Measurements from ENCODE around the gene MYD88.
"Not testable (repeated sequence)": the region's sequence is repeated elsewhere in the genome, so short reads cannot be mapped to it uniquely, and the experiment has no call there.

Gene MYD88

DNA sequence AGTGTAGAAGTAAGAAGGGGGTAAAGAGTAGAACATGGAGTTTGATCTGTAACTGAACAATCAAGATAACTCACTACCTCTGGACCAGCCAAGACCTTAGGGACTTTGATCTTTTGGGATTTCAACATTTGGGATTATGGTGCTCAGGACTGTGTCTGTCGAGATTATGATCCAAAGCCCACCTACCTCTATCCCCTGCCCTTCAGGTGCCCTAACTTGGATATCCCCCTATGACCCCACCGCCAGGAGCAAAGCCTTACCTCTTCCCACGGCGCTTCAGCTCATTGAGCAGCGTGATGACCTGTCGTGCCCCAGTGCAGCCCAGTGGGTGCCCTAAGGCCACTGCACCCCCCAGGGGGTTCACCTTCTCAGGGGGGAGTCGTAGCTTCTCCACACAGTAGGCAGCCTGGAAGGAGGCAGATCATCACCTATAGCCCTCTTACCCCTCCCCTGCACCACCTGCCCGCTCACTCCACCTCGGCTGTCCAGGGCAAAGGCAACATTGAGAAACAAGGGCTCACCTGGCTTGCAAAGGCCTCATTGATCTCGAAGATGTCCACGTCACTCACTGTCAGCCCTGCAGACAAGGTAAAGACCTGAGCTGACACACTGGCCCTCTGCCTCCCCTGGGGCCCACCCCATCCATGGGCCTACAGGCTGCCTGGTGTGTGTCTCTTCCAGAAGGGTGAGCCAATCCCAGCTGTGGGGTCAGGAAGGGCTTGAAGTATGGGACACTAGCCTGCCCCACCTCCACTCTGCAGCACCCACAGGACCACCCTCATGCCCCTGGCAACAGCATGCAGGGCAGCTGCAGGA is 12.9 kb upstream of the MYD88 start:
- no peak for TF ChIP-seq POLR2A (IDR thresholded peaks at IDR 0.05; ENCODE audit: low read length)
- no peak for TF ChIP-seq GATA1 (IDR thresholded peaks at IDR 0.05; ENCODE audit: low read depth, low read length)
- no peak for DNase-seq

GRCh38 chr3:38126121-38126892 is 12.2 kb upstream of the MYD88 start:
- DNase-seq = no peak

GRCh38 chr3:38127611-38128302 is 10.7 kb upstream of the MYD88 start:
- TF ChIP-seq POLR2A (IDR thresholded peaks at IDR 0.05; ENCODE audit: low read length) (no peak), GATA1 (IDR thresholded peaks at IDR 0.05; ENCODE audit: low read depth, low read length) (no peak)

More at GRCh38 chr3:38126121-38126892, 12.2 kb upstream of the MYD88 start:
- TF ChIP-seq GATA1 (IDR thresholded peaks at IDR 0.05; ENCODE audit: low read depth, low read length) = no peak
- TF ChIP-seq POLR2A (IDR thresholded peaks at IDR 0.05; ENCODE audit: low read length) = no peak

GRCh38 chr3:38128303-38128655 is 10.2 kb upstream of the MYD88 start:
- TF ChIP-seq GATA1 (IDR thresholded peaks at IDR 0.05; ENCODE audit: low read depth, low read length) = no peak
- no peak for DNase-seq

More at GRCh38 chr3:38127611-38128302, 10.7 kb upstream of the MYD88 start:
- no peak for DNase-seq

DNA sequence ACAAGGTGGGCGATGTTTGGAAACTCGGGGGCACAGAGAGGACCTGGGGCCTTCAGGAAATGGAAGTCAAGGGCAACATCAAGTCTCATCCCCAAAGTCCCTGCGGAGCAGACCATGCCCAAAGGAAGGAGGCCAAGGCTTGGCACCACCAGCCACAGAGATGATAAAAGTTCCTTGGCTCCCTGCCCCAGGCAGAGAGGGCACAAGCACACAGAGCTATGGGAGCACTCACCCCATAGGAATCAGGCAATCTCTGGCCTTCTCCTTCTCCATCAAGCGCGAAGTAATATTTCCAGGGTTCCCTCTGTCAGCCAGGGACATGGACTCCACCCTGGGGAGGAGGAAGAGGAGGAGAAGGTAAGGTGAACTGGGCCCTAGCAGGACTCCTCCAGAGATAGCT is 9.4 kb upstream of the MYD88 start:
- TF ChIP-seq GATA1 (IDR thresholded peaks at IDR 0.05; ENCODE audit: low read depth, low read length) = no peak
- no peak for TF ChIP-seq POLR2A (IDR thresholded peaks at IDR 0.05; ENCODE audit: low read length)
- no peak for DNase-seq

GRCh38 chr3:38130631-38131065 is 7.8 kb upstream of the MYD88 start:
- no peak for DNase-seq
- TF ChIP-seq GATA1 (IDR thresholded peaks at IDR 0.05; ENCODE audit: low read depth, low read length) (no peak), POLR2A (IDR thresholded peaks at IDR 0.05; ENCODE audit: low read length) (no peak)

GRCh38 chr3:38131621-38132369 is 6.7 kb upstream of the MYD88 start:
- TF ChIP-seq GATA1 (IDR thresholded peaks at IDR 0.05; ENCODE audit: low read depth, low read length) = no peak
- no peak for TF ChIP-seq POLR2A (IDR thresholded peaks at IDR 0.05; ENCODE audit: low read length)
- peak; percentile 56 to 71 for DNase-seq

DNA sequence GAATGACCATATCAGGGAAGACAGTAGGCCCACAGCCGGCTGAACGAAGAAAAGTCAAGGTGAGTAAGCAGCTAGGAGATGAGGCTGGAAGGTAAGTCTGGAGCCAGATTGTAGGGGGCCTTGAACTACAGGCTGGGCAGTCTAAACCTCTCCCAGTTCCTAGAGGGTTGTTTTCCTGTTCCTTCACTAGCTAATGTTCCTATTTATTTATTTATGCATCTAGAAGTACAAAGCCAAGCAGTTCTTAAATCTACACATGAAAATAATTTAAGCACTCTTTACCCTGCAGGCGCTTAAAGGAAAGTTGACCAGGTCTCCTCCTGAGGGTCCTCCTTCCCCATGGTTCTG is 5.3 kb upstream of the MYD88 start:
- no peak for DNase-seq
- no peak for TF ChIP-seq POLR2A (IDR thresholded peaks at IDR 0.05; ENCODE audit: low read length)
- TF ChIP-seq GATA1 (IDR thresholded peaks at IDR 0.05; ENCODE audit: low read depth, low read length) = no peak

DNA sequence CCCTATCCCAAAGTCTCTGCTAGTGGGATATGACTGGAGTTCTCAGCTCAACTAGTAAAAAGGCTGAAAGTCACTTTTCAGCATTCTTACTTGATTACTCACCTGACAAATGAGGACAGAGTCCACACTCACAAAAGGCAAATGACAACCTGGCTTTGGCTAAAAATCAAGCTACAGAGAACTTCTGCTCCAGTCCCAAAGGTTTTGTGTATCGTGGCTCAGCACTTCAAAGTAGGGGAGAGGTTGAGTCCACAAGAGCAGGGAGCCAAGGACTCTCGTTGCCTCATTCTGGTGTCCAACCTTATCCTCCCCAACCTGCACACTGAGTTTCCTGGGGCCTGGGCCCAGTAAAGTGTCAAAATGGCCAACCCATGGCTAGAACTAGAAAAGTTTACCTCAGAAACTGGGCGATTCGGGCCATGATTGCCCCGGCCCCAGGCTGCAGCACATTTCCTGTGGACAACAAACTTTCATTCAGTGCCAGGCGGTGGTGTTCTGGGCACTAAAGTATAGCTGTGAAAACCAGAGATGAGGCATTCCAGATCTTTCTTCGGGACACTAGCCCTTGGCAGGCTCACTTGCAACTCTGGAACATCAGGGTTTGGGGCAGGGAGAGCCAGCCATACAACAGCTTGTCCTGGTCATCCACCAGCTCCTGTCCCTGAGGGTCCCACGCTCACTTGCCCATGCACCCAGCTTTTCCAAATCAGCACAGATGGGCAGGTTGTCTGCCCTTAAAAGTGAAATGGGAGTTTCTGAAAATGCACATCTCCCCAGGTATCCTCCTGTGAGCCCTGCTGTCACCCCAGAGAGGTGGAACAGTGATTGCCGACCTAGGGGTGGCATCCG is 4.7 kb upstream of the MYD88 start:
- no peak for TF ChIP-seq POLR2A (IDR thresholded peaks at IDR 0.05; ENCODE audit: low read length)
- TF ChIP-seq GATA1 (IDR thresholded peaks at IDR 0.05; ENCODE audit: low read depth, low read length) = no peak
- no peak for DNase-seq

DNA sequence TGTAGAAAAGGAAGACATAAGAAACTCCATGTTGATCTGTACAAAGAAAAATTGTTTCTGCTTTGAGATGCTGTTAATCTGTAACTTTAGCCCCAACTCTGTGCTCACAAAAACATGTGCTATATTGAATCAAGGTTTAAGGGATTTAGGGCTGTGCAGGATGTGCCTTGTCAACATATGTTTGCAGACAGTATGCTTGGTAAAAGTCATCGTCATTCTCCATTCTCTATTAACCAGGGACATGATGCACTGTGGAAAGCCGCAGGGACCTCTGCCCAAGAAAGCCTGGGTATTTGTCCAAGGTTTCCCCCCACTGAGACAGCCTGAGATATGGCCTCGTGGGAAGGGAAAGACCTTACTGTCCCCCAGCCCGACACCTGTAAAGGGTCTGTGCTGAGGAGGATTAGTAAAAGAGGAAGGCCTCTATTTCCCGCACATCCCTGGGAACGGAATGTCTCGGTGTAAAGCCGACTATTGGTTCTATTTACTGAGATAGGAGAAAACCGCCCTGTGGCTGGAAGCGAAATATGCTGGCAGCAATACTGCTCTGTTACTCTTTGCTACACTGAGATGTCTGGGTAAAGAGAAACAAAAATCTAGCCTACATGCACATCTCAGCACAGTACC is 3.8 kb upstream of the MYD88 start:
- not testable (repeated sequence) for DNase-seq

DNA sequence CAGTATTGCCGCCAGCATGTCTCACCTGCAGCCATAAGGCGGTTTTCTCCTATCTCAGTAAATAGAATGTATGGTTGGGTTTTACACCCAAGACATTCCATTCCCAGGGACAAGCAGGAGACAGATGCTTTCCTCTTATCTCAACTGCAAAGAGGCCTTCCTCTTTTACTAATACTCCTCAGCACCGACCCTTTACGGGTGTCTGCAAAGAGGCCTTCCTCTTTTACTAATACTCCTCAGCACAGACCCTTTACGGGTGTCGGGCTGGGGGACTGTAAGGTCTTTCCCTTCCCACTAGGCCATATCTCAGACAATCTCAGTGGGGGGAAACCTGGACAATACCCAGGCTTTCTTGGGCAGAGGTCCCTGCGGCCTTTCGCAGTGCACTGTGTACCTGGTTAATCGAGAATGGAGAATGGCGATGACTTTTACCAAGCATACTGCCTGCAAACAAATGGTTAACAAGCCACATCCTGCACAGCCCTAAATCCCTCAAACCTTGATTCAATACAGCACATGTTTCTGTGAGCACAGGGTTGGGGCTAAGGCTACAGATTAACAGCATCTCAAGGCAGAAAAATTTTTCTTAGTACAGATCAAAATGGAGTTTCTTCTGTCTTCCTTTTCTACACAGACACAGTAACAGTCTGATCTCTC is 2.7 kb upstream of the MYD88 start:
- not testable (repeated sequence) for DNase-seq

DNA sequence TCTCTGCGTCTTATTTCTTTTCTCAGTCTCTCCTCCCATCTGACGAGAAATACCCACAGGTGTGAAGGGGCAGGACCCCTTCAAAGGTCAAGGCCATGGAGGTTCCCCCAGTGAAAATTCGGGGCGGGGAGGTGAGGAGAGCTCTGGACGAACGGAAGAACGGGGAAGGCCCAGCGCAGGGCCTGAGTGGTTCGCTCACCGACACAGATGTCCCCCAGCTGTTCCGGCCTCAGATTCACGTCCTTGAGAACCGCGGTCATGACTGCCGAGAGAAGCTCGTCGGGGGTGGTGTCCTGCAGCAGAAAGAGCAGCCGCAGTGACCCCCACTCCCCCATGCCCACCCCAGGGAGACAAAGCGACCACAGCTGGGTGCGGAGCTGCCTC is 2.1 kb upstream of the MYD88 start:
- DNase-seq = peak; percentile 58 to 62
- no peak for TF ChIP-seq GATA1 (IDR thresholded peaks at IDR 0.05; ENCODE audit: low read depth, low read length)
- TF ChIP-seq POLR2A (IDR thresholded peaks at IDR 0.05; ENCODE audit: low read length) = no peak

All from erythroblast (primary cell).